Measurements from ENCODE around the gene MARK4.

MARK4 gene

DNA sequence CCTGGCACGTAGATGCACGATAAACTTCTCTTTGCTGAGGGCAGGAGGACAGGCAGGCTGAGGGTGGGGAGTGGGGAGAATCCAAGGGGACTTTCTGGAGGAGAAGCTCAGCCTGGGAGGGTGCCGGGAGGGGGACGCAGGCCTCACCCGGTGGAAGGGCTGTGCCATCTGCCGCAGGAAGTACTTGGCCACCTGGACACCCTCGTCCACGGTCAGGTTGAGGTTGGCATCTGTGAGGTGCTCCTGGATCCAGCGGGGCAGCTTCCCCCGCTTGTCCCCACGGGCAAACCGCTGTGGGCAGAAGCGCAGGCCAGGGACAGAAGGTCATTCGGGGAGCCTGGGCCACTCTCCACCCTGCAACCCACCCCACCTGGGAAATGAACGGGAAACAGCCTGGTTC lies 101.0 kb downstream of the MARK4 start:
- Mint-ChIP-seq H3K27me3 (ENCODE audit: low read depth) (peaks cover 4% of the 10 kb centered on the region), H3K27ac (no peak overlapping the region), H3K9me3 (no peaks in the 10 kb centered on the region), H3K36me3 (ENCODE audit: low read depth) (peaks cover 32% of the 10 kb centered on the region), H3K4me1 (no peaks in the 10 kb centered on the region), H3K4me3 (no peak overlapping the region)
- TF ChIP-seq CTCF (IDR thresholded peaks at IDR 0.05; ENCODE audit: unreplicated experiment in 3 of 3) = no peak

DNA sequence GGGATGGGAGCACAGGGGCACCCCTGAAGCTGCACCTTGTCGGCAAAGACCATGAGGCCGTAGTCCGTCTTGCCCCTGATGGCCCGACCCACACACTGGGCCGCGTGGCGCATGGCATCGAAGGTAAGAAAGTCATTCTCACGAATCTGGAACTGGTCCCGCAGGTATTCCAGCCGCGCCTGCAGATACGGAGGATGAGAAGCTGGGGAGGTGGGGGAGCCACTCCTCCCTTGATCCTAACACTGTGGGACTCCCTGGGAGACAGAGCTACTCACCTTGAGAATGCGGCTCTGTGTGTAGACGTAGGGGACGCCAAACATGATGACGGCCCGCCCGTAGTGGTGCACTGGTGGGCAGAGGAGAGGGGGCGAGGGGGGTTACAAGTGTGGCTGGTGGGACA lies 101.4 kb downstream of the MARK4 start:
- Mint-ChIP-seq H3K27me3 (ENCODE audit: low read depth) (no peaks in the 10 kb centered on the region), H3K9me3 (no peaks in the 10 kb centered on the region), H3K4me3 (no peak overlapping the region), H3K4me1 (no peaks in the 10 kb centered on the region), H3K27ac (no peak overlapping the region), H3K36me3 (ENCODE audit: low read depth) (peaks cover 36% of the 10 kb centered on the region)
- TF ChIP-seq CTCF (IDR thresholded peaks at IDR 0.05; ENCODE audit: unreplicated experiment in 3 of 3) = no peak

DNA sequence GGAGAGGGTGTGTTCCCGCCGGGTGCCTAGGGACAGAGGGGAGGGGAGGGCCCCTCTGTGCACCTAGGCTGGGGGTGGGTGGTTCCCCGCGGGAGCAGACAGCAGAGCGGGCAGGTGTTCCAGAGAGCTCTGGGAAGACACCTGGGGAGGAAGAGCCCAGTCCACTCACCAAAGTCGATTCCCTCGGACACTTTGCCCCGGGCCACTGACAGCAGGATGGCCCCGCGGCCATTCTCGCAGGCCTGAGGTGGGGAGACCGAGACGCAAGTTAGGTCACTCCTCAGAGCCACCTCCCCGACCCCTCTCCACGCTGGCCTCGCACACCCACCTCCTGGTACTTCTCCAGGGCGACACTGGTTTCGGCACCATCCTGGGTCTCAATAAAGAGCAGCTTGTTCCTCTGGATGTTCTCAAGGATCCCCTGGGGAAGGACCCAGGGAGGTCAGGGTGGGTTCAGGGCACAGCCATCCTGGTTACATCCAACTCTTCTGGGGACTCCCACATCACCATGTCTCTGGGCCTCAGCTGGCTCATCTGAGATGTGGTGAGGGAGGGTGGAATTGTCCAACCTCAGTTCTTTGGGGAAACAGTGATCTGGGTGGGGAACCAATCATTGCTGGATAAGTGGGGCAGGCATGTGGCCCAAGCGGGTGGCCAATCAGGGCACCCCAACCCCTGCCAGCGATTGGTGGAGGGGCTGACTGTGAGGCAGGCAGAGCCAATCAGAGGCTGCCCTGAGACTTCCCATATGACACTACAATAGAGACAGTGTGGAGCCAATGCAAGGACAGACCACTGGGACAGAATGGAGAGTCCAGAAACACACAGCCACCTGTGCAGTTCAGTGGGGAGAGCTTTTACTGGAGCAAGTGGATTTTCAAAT lies 102.1 kb downstream of the MARK4 start:
- H3K36me3 Mint-ChIP-seq (ENCODE audit: low read depth) = peaks cover 43% of the 10 kb centered on the region
- H3K9me3 Mint-ChIP-seq = no peaks in the 10 kb centered on the region
- H3K4me3 Mint-ChIP-seq = no peak overlapping the region

DNA sequence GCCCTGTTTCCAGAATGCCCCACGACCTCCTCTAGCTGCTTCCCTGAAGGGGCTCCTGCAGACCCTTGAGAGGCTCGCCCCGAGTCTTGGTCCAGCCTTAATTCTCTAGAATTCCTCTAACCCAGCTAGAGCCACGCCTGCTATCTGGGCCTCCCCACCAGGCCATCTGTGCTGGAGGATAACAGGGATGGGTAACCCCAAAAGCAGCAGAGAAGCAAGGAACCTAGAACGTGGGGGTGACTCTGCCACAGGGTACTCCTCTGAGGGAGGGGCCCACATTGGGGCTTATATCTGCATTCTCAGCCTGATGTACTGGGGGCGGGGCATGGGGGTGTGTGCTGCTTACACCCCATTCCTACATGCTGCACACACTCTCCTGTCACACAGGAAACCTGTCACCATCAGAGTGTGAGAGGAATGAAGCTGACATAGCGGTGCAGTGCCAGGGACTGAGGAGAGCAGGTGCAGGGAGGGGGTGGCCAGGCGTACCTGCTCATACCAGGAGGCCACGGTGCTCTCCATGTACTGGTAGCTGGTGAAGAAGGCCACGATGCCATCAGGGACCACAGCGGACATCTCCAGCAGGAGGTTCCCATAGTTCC lies 103.3 kb downstream of the MARK4 start:
- H3K9me3 Mint-ChIP-seq = no peaks in the 10 kb centered on the region
- H3K4me3 Mint-ChIP-seq = no peak overlapping the region
- no peak for TF ChIP-seq CTCF (IDR thresholded peaks at IDR 0.05; ENCODE audit: unreplicated experiment in 3 of 3)
- H3K4me1 Mint-ChIP-seq = no peaks in the 10 kb centered on the region
- no peaks in the 10 kb centered on the region for H3K27me3 Mint-ChIP-seq (ENCODE audit: low read depth)
- no peak overlapping the region for H3K27ac Mint-ChIP-seq
- peaks cover 53% of the 10 kb centered on the region for H3K36me3 Mint-ChIP-seq (ENCODE audit: low read depth)

More for the DNA sequence above, 102.1 kb downstream of the MARK4 start:
- Mint-ChIP-seq H3K27ac (no peak overlapping the region), H3K27me3 (ENCODE audit: low read depth) (no peaks in the 10 kb centered on the region), H3K4me1 (no peaks in the 10 kb centered on the region)
- TF ChIP-seq CTCF (IDR thresholded peaks at IDR 0.05; ENCODE audit: unreplicated experiment in 3 of 3) = no peak

Measured in nephron (organoid).